Inferior parietal cortex (tissue), 1 donor: Measurements from ENCODE around the gene WDR91.
"Not testable (repeated sequence)": the region's sequence is repeated elsewhere in the genome, so short reads cannot be mapped to it uniquely, and the experiment has no call there.

Experiments
- DNase-seq: peaks from one replicate; pipeline ENCODE4 v3.0.0-alpha.2; 2016; ENCODE audit errors: extremely low spot score

Gene WDR91

GRCh38 chr7:135179321-135179925 lies 31.9 kb downstream of the WDR91 start:
- DNase-seq, result no peak

DNA sequence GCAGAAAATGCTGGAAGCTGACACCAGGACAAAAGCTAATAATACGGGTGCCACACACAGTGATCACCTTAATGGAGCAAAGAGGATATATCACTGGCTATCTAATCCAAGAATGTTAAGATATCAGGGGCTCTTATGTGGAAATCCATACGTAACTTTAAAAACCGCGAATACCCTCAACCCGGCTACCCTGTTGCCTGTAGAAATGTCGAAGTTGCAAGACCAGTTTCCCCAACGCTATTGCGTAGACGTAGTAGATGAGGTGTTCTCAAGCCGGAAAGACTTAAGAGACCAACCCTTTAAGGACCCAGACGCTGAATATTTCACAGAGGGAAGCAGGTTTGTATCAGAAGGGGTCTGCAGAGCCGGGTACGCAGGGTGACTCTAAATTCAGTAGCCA lies 33.0 kb downstream of the WDR91 start:
- no peak for DNase-seq

- DNase-seq, result no peak
Measured at GRCh38 chr7:135177028-135177696, 34.2 kb downstream of the WDR91 start.

DNA sequence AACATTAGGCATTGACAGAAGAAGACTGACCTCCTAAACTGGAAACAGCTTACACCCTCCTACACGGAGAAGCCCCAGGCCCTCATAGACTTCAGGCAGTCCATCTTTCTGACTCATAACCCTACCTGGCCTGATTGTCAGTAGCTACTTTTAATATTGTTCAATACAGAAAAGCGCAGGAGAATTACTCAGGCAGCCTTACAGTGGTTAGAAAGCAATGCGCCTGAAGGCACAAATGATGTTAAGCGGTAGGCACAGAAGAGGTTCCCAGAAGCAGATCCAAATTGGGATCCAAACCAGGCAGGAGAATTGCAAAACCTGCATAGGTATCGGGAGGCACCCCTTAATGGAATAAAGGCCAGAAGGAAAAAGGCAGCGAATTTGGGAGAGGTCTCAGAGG lies 35.4 kb downstream of the WDR91 start:
- DNase-seq, result no peak

DNA sequence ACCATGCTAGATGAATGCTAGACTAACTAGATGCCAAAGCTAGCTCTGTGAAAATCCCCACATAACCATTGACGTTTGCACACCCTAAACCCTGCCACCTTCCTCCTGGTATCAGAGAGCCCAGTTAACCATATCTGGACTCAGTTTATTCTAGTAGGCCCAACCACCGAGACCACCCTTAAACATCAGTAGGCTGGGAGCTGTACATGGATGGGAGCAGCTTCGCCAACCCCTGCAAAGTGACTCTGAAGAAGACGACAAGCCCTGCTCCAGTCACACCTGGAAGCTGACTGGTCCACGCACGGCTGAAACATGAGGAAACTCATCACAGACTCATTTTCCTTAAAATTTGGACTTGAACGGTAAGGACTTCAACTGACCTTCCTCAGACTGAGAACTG lies 36.4 kb downstream of the WDR91 start:
- DNase-seq, result no peak

DNA sequence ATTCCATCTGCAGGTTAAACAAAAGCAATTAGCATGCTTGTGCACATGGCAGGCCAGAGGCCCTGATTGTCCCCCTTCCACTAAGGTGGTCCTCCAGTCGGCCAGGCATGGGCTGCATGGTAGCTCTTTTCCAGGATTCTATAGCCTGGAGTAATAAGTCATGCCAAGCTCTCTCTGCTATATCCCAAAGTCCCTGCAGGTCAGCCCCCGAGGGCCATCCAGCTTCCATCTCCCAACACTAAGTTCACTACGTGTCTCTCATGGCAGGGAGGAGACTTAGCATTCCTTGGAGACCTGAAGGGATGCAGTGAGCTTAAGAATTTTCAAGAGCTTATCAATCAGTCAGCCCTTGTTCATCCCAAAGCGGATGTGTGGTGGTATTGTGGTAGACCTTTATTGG lies 37.4 kb downstream of the WDR91 start:
- DNase-seq, result not testable (repeated sequence)

DNA sequence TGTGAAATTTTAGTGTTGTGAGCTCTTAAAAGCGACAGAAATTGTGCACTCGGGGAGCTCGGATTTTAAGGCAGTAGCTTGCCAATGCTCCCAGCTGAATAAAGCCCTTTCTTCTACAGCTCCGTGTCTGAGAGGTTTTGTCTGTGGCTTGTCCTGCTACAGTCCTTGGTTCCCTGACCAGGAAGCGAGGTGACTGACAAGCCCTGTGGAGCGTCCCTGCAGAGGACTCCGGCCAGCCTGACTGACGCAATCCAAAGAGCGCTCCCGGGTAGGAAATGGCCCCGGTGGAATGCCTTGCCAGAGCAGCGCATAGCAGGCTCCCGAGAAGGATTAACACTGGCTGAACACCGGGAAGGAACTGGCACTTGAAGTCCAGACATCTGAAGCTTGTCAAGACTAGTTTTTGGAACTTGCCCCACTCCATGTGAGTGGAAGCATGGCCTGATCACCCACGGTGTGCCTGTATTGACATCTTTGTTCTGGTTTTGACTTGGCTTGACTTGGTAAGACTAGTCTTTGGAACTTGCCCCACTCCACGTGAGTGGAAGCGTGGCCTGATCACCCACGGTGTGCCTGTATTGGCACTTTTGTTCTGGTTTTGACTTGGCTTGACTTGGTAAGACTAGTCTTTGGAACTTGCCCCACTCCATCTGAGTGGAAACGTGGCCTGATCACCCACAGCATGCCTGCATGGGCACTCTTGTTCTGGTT lies 39.6 kb downstream of the WDR91 start:
- peak; percentile 27 for DNase-seq

- not testable (repeated sequence) for DNase-seq
Measured at GRCh38 chr7:135170998-135171481, 40.3 kb downstream of the WDR91 start.

DNA sequence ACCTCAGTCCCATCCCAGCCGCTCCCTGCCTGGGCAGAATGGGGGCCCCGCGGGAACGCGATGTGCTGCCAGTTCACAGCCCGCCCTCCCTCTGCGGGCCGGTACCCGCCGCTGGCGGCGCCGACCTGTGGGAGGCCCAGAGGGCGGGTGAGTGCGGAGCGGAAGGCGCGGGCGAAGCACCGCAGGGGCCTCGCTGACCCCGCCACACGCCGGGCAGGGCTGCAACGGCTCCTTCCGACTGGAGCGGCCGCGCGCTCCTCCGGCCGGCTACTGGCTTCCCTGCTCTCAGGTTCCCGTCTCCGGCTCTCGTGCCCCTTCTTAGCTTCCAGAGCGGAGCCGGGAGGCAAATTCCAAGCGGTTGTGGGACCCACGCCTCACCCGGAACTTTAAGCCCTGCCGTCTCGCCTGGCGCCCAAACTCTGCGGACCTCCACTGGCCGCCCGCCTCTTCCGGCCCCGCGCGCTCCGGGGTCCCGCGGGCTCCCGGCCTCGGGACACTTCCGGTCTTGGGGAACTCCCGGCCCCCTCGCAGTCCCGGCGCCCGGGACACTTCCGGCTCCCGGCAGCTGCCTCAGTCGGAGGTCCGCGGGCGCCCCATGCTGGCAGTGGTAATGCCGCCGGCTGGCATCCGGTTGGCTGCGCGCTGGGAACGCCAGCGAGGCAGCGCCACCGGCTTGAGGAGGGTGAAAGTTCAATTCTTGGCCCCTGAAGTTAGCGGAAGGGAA lies 40.9 kb downstream of the WDR91 start, which contains the start of gene CYREN:
Gene CYREN (minus strand): TSS at position 434 of the 724 bp plus-strand sequence. CDS start 1,785 bp downstream, outside the sequence.
- peak; percentile 89 for DNase-seq

- DNase-seq, result peak; percentile 18
Measured at GRCh38 chr7:135169964-135170273, 41.4 kb downstream of the WDR91 start.

- DNase-seq, result no peak
Measured at GRCh38 chr7:135169141-135169963, 42.0 kb downstream of the WDR91 start.

- DNase-seq, result no peak
Measured at GRCh38 chr7:135168489-135169140, 42.7 kb downstream of the WDR91 start.

DNA sequence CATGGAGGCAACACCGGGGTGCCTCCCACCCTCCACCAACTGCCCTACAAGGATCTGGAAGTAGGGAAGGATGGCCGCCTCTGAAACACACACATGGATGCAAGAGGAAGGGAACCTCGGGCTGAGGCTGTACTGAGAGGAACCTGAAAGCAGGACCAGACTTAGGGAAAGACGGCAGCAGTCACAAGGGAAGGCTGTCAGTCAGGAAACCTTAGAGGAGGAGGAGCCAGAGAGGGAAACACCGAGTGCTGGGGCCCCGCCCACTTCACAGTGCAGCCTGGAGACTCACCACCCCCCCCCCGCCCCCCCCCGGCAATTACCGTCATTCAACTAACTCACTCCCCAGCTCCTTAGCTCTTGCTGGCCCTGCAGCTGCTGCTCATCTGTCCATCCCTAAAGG lies 43.3 kb downstream of the WDR91 start:
- DNase-seq, result no peak

DNA sequence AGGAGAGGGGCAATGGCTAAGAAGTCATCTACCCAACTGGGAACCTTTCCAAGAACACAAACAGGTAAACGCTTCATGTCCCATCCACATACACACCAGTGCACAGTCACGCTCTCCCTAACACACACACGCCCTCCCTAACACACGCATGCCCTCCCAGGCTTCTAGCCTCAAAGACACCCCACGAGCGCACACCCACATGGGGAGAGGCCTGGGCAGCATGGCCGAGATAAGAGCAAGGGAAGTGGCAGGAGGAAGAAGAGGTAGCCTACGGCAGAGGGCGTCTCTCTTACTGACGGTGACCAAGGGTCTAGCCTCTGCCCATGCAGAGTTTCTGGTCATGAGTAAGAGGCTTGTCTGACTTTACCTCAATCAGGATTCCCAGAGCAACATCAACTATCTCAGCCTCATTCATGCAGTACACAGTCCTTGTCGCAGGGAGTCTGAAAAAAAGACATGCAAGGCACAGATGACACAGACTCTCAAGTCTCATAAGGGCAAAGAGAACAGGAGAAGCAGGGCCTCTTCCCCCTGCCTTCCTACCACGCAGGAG lies 43.9 kb downstream of the WDR91 start:
- DNase-seq, result no peak

DNA sequence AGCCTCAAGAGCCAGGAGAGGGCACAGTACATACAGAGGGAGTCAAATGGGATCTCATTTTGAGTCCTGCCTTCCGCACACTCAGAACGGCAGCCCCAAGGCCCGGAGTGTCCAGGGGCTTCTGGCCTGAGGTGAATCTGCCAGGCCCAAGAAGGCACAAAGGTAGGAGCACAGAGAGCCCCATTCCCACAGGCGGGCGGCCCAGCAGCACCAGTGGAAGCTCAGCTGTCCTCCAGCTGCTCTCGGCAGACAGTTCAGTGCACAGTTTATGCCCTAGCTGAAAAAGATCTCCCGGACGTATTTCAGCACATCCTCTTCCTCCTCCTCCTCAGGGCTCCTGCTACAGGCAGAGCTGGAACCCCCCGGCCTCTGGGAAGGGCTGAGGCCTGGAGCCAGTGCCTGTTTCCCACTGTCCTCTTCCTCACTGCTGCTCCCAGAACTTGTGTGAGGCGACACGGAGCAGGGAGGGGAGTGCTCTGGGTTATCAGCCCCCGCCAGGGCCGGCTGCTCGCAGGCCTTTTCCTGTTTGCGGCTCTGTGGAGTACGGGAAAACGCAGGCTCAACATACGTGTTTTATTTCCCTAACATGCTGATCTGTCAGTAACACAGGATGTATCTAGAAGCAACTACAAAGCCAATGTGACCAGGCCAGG lies 44.9 kb downstream of the WDR91 start:
- no peak for DNase-seq

- DNase-seq, result no peak
Measured at GRCh38 chr7:135165862-135166261, 45.5 kb downstream of the WDR91 start.

GRCh38 chr7:135164357-135165061 lies 46.8 kb downstream of the WDR91 start:
- no peak for DNase-seq

GRCh38 chr7:135162382-135163001 lies 48.8 kb downstream of the WDR91 start:
- no peak for DNase-seq

GRCh38 chr7:135161669-135162068 lies 49.7 kb downstream of the WDR91 start:
- DNase-seq, result no peak
